Psoas muscle (tissue), 8 donors: ENCODE data around the gene AFF4. TPM values are rescaled to one million over a fixed set of nuclear protein-coding genes. Genes with fewer than 3 reads are reported as not detected.
"Not testable (repeated sequence)": the region's sequence is repeated elsewhere in the genome, so short reads cannot be mapped to it uniquely, and the experiment has no call there.

Source experiments
- ATAC-seq, 4 donors: fragments of 200-7000 bp; cut with Tn5 transposase; one replicate each; pipeline ENCODE4 v1.9.1; 2020; ENCODE audit warnings: moderate library complexity in 3 of 4, mild to moderate bottlenecking in 2 of 4
- DNase-seq, 2 donors: peaks; one replicate each; pipeline ENCODE4 v3.0.0-alpha.2; 2020
- H3K27ac ChIP-seq: fragments of 200-600 bp; one replicate; pipeline ENCODE4 v1.8.0; 2022
- H3K27me3 ChIP-seq, 3 donors: fragments of 200-600 bp in 1 of 3; one replicate each; pipeline versions ENCODE4 v1.6.1 to v1.8.0; 2013 to 2022; ENCODE audit warnings: low read length in 2 of 3, mild to moderate bottlenecking in 2 of 3, moderate library complexity in 1 of 3; ENCODE audit not compliant: insufficient read depth in 3 of 3
- H3K36me3 ChIP-seq, 2 donors: fragments of 200-600 bp in 1 of 2; one replicate each; pipeline versions ENCODE4 v1.6.1 to v1.8.0; 2013 to 2022; ENCODE audit warnings: low read depth in 1 of 2, mild to moderate bottlenecking in 1 of 2, moderate library complexity in 1 of 2; ENCODE audit not compliant: insufficient read depth in 1 of 2
- H3K4me1 ChIP-seq: fragments of 200-600 bp; one replicate; pipeline ENCODE4 v1.8.0; 2022
- H3K4me3 ChIP-seq: fragments of 200-600 bp; one replicate; pipeline ENCODE4 v1.8.0; 2022; ENCODE audit warnings: mild to moderate bottlenecking
- H3K9me3 ChIP-seq: fragments of 200-600 bp; one replicate; pipeline ENCODE4 v1.8.0; 2022
- CTCF ChIP-seq: fragments of 200-600 bp; IDR thresholded peaks from one replicate; pipeline ENCODE4 v1.8.0; 2022; ENCODE audit warnings: antibody characterized with exemption
- WGBS, 3 donors: extraction: QIAGEN DNeasy Blood & Tissue Kit; methylation state at CpG; one replicate each; pipeline versions ENCODE4 v1.1.6 to v1.1.7; 2013; 5-methylcytosine and 5-hydroxymethylcytosine counted together
- intact Hi-C, 2 donors: fragments of 100-400 bp; cut with DNase I; formaldehyde crosslinking; loops; one replicate each; pipeline versions ENCODE4 v1.11.0 to v1.14.2; 2022
- long read RNA-seq, 2 donors: library from polyadenylated mRNA; unstranded; transcript quantifications; one replicate each; pipeline ENCODE4 v2.0.0, GENCODE V29; 2021
- polyA plus RNA-seq, 3 donors: library from polyadenylated mRNA; stranded (reverse); fragments of 200-250 nt; gene quantifications; one replicate each; pipeline ENCODE4 v1.2.3, GENCODE V29; 2013
- total RNA-seq, 4 donors: library from RNA; stranded (reverse); fragmentation: NEBNext Ultra II Directional in 2 of 4; extraction: Animal tissue kit (Norgen Biotek cat#: 25700) in 2 of 4; gene quantifications; one replicate each; pipeline versions ENCODE4 v1.2.1 to v1.2.4, GENCODE V29; 2021 to 2023
- donor health status: healthy with polysubstance abuse.
- donor health status: DM: no; HTN: no; CAD: no; lungs with moderate emphysema.
- donor health status: Bipolar disorder and iron deficiency.
- donor health status: healthy.
- donor health status: DM: yes; HTN: yes; CAD: no.
- donor health status: DM: no; HTN: no; CAD: no.
- donor health status: DM: no; HTN: no; CAD: no.
- donor health status: DM: yes; HTN: yes; CAD: no.

Gene AFF4, protein sequence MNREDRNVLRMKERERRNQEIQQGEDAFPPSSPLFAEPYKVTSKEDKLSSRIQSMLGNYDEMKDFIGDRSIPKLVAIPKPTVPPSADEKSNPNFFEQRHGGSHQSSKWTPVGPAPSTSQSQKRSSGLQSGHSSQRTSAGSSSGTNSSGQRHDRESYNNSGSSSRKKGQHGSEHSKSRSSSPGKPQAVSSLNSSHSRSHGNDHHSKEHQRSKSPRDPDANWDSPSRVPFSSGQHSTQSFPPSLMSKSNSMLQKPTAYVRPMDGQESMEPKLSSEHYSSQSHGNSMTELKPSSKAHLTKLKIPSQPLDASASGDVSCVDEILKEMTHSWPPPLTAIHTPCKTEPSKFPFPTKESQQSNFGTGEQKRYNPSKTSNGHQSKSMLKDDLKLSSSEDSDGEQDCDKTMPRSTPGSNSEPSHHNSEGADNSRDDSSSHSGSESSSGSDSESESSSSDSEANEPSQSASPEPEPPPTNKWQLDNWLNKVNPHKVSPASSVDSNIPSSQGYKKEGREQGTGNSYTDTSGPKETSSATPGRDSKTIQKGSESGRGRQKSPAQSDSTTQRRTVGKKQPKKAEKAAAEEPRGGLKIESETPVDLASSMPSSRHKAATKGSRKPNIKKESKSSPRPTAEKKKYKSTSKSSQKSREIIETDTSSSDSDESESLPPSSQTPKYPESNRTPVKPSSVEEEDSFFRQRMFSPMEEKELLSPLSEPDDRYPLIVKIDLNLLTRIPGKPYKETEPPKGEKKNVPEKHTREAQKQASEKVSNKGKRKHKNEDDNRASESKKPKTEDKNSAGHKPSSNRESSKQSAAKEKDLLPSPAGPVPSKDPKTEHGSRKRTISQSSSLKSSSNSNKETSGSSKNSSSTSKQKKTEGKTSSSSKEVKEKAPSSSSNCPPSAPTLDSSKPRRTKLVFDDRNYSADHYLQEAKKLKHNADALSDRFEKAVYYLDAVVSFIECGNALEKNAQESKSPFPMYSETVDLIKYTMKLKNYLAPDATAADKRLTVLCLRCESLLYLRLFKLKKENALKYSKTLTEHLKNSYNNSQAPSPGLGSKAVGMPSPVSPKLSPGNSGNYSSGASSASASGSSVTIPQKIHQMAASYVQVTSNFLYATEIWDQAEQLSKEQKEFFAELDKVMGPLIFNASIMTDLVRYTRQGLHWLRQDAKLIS
- total RNA-seq (10 to 100 TPM; 49.6 to 68.2 (median 58.9) TPM), polyA plus RNA-seq (10 to 100 TPM in 2 of 3 donors, 1 to 10 TPM in 1; 9.7 to 23.3 (median 10.0) TPM)
- long read RNA-seq, donor 1, partial matches to known transcripts, result 4 of 7 reads
- long read RNA-seq, donor 1, other reads (novel, unspliced or antisense), result 3 of 7 reads
- long read RNA-seq, donor 2, partial matches to known transcripts, result 10 of 17 reads
- long read RNA-seq, donor 2, other reads (novel, unspliced or antisense), result 7 of 17 reads

DNA sequence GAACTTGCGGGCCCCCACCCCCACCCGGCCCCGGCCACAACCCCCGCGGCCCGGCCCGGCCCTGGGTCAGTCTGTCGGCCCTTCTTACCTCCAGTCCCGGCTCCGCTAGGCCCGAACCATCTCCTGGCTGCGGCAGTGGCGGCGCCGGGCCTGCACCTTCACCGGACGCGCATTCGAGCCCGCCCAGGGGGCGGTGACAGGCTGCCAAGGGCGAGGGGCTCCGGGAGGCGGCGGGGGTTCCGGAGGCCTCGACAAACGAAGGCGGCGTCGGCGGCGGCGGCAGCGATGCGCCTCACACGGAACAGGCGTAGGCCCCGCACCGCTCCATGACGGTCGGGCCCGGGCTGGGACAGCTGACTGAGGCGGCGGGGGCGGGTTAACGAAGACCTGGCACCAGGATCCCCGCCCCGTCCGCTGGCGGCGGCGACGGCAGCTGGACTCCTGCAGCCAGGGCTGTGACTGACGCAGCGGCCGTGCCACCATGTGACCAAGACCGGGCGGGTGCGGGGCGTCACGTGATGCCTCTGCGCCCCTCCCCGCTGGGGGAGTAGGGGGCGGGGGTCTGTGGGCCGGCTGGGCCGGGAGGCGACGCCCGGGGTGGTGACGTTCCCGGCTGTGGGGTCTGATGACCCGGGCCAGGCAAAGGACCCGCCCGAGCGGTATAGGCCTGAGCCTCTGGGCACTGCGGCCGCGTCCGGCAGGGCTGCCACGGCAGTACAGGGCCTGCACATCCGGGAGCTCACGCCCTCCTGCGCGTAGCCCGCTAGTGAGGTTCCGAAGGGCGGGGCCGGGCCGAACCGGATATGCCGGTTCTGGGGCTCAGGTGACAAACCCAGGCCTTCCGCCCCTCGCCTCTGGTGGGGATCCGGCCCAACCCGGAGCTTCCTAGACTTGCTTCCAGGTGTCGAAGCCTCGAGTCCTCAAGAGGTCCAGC is at the start of gene AFF4:
Gene AFF4 (minus strand): TSS at position 464 of the 934 bp plus-strand sequence. CDS start 26,445 bp downstream, outside the sequence.
- H3K36me3 ChIP-seq, result no peaks in the 10 kb centered on the region
- peak within 1 kb of the TSS; percentile 82 for H3K4me3 ChIP-seq
- ATAC-seq, result peak; percentile 95 to 97 (median 96)
- 0 to 1% (median 0%) methylated on average over 62 to 98 of the region's 98 CpGs for WGBS, 3 donors
- intact Hi-C loops, result loop anchor here (2.0 to 10.0 kb wide), 3 partner anchors 61 to 89 kb away; partner anchors contain the start of genes ZCCHC10 (in 2 of the 2) and HSPA4 (in 1 of the 2)
- DNase-seq, result peak; percentile 98 to 99
- peaks cover 31% of the 10 kb centered on the region for H3K4me1 ChIP-seq
- peak within 1 kb of the TSS; percentile 96 for H3K27ac ChIP-seq
- H3K9me3 ChIP-seq, result no peaks in the 10 kb centered on the region
- no peaks in the 10 kb centered on the region for H3K27me3 ChIP-seq
- TF ChIP-seq CTCF, result no peak

DNA sequence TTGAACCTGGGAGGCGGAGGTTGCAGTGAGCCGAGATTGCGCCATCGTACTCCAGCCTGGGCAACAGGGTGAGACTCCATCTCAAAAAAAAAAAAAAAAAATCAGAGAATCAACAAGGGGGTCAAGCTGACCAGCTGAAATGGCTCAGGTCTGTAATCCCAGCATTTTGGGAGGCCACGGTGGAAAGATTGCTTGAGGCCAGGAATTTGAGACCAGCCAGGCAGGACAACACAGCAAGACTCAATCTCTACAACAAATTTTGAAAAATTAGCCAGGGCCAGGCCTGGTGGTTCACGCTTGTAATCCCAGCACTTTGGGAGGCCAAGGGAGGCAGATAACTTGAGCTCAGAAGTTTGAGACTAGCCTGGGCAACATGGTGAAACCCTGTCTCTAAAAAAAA is 45.0 kb upstream of the AFF4 start:
- H3K9me3 ChIP-seq, H3K4me1 ChIP-seq, ATAC-seq, H3K27ac ChIP-seq, H3K27me3 ChIP-seq, DNase-seq, intact Hi-C loops, H3K4me3 ChIP-seq: not testable (repeated sequence)
- WGBS, 3 donors, result 81 to 98% (median 82%) methylated on average over 5 to 6 of the region's 6 CpGs
- H3K36me3 ChIP-seq, result peaks cover 4 to 44% of the 10 kb centered on the region in 2 donors

- peaks cover 4 to 61% of the 10 kb centered on the region in 2 donors for H3K36me3 ChIP-seq
- 67 to 81% (median 80%) methylated on average over 1 of the region's 1 CpG for WGBS, 3 donors
These were observed 43.2 kb upstream of the AFF4 start for GRCh38 chr5:133006653-133007052.

More at GRCh38 chr5:133006653-133007052, 43.2 kb upstream of the AFF4 start:
- TF ChIP-seq CTCF, result no peak
- ATAC-seq (no peak), DNase-seq (no peak)
- Histone ChIP-seq H3K27ac (no peak overlapping the region), H3K4me3 (no peak overlapping the region), H3K27me3 (no peaks in the 10 kb centered on the region), H3K9me3 (no peaks in the 10 kb centered on the region), H3K4me1 (no peaks in the 10 kb centered on the region)
- intact Hi-C loops, result no loop called here
